Fibroblast of villous mesenchyme (primary cell): ENCODE data around the gene RNF217. TPM values are rescaled to one million over a fixed set of nuclear protein-coding genes. Genes with fewer than 3 reads are reported as not detected.
"Not testable (repeated sequence)": the region's sequence is repeated elsewhere in the genome, so short reads cannot be mapped to it uniquely, and the experiment has no call there.

Source experiments
- DNase-seq: peaks from one replicate; pipeline ENCODE4 v3.0.0-alpha.2; 2010; ENCODE audit warnings: low read depth
- H3K4me3 ChIP-seq: 2 replicates; pipeline ENCODE4 v1.5.1; 2011; ENCODE audit warnings: low read depth, mild to moderate bottlenecking, low read length
- CTCF ChIP-seq: IDR thresholded peaks from 2 replicates; pipeline ENCODE4 v1.5.1; 2012; ENCODE audit warnings: low read depth, mild to moderate bottlenecking, low read length; ENCODE audit not compliant: insufficient read depth
- total RNA-seq: library from RNA; depleted of rRNA; stranded (reverse); fragments of >200 nt; gene quantifications from 2 replicates; pipeline ENCODE4 v1.2.3, GENCODE V29; 2012

The RNF217 gene
- total RNA-seq, 1 donor = 25.5 TPM

DNA sequence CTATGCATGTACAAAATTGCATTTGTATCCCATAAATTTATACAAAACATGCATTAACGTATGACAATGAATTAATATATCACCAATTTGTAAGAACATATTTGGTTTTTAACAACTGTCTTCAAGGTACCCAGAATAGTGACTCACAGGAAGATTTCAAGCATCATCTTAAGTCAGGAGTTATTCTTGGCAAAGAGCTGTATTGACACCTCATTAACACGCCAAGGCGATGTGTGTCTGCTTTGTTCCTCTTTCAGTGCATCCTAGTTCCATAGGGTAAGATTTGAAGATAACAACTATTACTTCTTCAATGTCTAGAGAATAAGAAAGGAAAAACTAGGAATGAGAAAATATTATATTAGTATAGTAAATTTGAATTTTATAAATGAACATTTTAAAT lies 155.6 kb downstream of the RNF217 start:
- DNase-seq = no peak
- H3K4me3 ChIP-seq = no peak overlapping the region
- no peak for TF ChIP-seq CTCF

GRCh38 chr6:125120054-125120590 lies 157.9 kb downstream of the RNF217 start:
- H3K4me3 ChIP-seq = no peak overlapping the region
- no peak for TF ChIP-seq CTCF
- no peak for DNase-seq

DNA sequence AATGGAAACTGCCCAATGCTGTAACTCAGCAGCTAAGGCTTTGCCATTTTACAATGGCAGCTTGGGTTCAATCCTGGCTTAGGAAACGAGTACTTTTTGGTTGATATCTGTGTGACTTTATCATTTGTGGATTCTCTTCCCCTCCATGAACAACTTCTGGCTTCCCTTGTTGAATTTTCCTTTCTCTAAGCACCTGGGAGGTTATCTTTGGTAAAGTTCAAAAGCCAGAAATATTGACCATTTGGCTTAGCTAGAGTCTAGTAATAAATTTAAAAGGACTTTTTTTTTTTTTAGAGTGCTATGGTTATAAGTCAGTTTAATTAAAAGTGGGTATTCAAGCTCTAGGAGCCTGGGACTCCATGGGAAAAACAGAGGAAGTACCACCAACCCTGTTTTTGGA lies 159.7 kb downstream of the RNF217 start:
- no peak for TF ChIP-seq CTCF
- no peak overlapping the region for H3K4me3 ChIP-seq
- no peak for DNase-seq

DNA sequence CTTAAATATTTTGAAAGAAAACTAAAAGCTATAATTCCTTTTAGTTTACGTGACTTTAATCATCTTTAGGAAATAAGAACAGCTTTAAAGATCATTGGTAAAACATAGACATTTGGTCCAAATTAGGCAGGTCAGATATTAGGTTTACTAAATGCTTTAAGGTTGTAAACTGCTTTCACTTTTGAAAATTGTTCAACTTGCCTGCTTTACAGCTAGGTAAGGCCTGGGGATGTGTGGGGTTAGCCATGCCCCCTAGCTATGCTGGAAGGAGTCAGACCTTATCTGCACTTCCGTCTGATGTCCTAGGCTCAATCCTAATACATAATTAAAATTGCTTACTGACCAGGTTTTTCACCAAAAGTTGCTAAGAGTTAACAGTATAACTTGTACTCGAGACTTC lies 160.8 kb downstream of the RNF217 start:
- TF ChIP-seq CTCF = no peak
- no peak for DNase-seq
- H3K4me3 ChIP-seq = no peak overlapping the region

DNA sequence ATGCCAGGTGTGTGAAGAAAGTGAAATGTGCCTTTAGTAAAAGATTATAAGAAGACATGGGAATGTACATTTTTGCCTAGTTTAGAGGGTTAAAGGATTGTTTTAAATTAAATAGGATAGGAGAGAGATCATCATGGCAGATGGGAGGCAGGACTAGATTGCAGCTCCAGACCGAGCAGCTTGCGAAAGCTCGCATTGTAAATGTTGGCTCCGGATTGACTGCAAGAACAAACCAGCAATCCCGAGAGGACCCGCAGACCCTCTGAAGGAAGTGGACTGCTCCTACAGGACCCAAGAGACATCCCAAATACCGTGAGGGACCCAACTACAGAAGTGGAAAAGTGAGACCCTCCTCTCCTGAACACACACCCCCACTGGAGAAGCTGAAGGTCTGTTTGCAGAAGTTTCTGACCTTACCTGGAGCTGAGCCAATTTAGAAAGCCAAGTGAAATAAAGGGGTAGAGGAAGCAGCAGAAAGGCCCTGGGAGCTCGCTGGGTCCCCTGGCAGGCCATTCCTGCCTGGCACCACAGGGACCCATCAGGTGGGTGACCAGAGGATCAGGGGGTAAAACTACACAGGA lies 161.3 kb downstream of the RNF217 start:
- no peak for DNase-seq

GRCh38 chr6:125124049-125124669 lies 161.9 kb downstream of the RNF217 start:
- TF ChIP-seq CTCF = no peak
- H3K4me3 ChIP-seq = no peak overlapping the region
- no peak for DNase-seq

More for the DNA sequence above, 161.3 kb downstream of the RNF217 start:
- no peak for TF ChIP-seq CTCF
- no peak overlapping the region for H3K4me3 ChIP-seq

- not testable (repeated sequence) for DNase-seq, H3K4me3 ChIP-seq
Observed at GRCh38 chr6:125125856-125126255, 163.6 kb downstream of the RNF217 start.
